ENCODE results near the gene LRPAP1.

GRCh38 chr4:3519468-3520264 is 12.6 kb downstream of the LRPAP1 start:
- TF ChIP-seq REST (IDR thresholded peaks at IDR 0.05; ENCODE audit: insufficient read depth in 1 of 2, low read depth in 2 of 2, low read length in 1 of 2) (no peak), CTCF (IDR thresholded peaks at IDR 0.05) (no peak)

Data from Panc1 (cell line).